ENCODE results near the gene BICDL2. TPM values are rescaled to one million over a fixed set of nuclear protein-coding genes. Genes with fewer than 3 reads are reported as not detected.

BICDL2 gene
- total and polyA plus RNA-seq, 2 donors (not counting 3 experiments of a cell fraction or from before 2014, with no cell fraction given), result not detected

DNA sequence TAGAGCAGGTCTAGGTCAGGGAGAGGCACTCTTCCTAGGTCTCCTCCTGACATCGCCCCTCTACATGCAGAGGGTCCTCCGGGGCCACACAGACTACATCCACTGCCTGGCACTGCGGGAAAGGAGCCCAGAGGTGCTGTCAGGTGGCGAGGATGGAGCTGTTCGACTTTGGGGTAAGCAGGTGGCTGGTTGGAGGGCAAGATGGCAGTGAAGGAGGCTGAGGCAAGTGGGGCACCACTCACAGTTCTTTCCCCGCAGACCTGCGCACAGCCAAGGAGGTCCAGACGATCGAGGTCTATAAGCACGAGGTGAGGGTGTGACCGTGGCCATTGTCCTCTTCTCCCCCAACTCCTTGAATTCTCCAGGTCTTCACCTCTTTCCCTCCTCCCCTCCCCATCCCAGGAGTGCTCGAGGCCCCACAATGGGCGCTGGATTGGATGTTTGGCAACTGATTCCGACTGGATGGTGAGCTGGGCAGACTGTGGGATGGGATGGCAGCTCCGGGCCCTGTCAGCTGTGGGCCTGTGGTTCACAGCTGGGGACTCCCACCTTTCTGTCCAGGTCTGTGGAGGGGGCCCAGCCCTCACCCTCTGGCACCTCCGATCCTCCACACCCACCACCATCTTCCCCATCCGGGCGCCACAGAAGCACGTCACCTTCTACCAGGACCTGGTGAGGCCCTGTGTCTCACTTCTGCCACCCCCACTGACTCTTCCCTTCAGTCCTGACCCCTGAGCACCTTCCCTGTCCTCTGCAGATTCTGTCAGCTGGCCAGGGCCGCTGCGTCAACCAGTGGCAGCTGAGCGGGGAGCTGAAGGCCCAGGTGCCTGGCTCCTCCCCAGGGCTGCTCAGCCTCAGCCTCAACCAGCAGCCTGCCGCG lies 9.9 kb downstream of the BICDL2 start:
- H3K9me1 ChIP-seq (replicated peaks; ENCODE audit: control insufficient read depth, extremely low read depth, insufficient read depth, low read length), result no peaks in the 10 kb centered on the region
- no peak overlapping the region for H3K9ac ChIP-seq (replicated peaks; ENCODE audit: extremely low read depth, insufficient read depth, low read length)
- dilution Hi-C loops (cut with MboI; ENCODE audit: extremely low pct_ligation_motif_present, low sequenced_read_pairs) (no loop called here), intact Hi-C loops (cut with micrococcal nuclease) (no loop called here)
- H3K4me1 ChIP-seq (ENCODE audit: control insufficient read depth, extremely low read depth, insufficient read depth, low read length), result peaks cover 17% of the 10 kb centered on the region
- H3K4me2 ChIP-seq (ENCODE audit: insufficient read depth, low read length), result no peak overlapping the region
- no TSS peak for BruUV-seq (replicated peaks)
- DNase-seq (ENCODE audit: low read depth, low spot score) (no peak), FAIRE-seq (no peak)
- peaks cover 2% of the 10 kb centered on the region for H3K79me2 ChIP-seq (ENCODE audit: control insufficient read depth, insufficient read depth, low read length)
- no peak overlapping the region for H2AFZ ChIP-seq (ENCODE audit: low read depth, low read length)
- no peak overlapping the region for H3K4me3 ChIP-seq (replicated peaks in 1 of 3; ENCODE audit: insufficient read depth in 1 of 3, low read depth in 1 of 3, low read length in 3 of 3)
- peaks cover 0 to 9% of the 10 kb centered on the region in 2 experiments for H3K36me3 ChIP-seq (ENCODE audit: control insufficient read depth in 2 of 2, extremely low read depth in 1 of 2, insufficient read depth in 2 of 2, low read length in 2 of 2)
- peaks cover 20 to 22% of the 10 kb centered on the region in 2 experiments for H3K27me3 ChIP-seq (ENCODE audit: control insufficient read depth in 2 of 2, insufficient read depth in 2 of 2, low read length in 2 of 2)
- H3K27ac ChIP-seq (ENCODE audit: insufficient read depth, low read depth, low read length), result no peak overlapping the region
- TF ChIP-seq JUN (IDR thresholded peaks at IDR 0.05; ENCODE audit: borderline replicate concordance, insufficient read depth, insufficient read length, low read depth), result no peak
- no peak for TF ChIP-seq EZH2 (IDR thresholded peaks at IDR 0.05; ENCODE audit: borderline replicate concordance, low read depth, low read length, severe bottlenecking)
- TF ChIP-seq MYC (IDR thresholded peaks at IDR 0.05; ENCODE audit: low read depth, low read length), result no peak
- no peak for TF ChIP-seq GATA2 (IDR thresholded peaks at IDR 0.05; ENCODE audit: insufficient read depth, insufficient read length, low read depth, low read length)
- no peak for TF ChIP-seq POLR2AphosphoS5 (IDR thresholded peaks at IDR 0.05; ENCODE audit: insufficient read depth, low read depth, low read length)
- no peak for TF ChIP-seq FOS (IDR thresholded peaks at IDR 0.05; ENCODE audit: borderline replicate concordance, insufficient read depth, low read length)
- TF ChIP-seq, protein P1, sequence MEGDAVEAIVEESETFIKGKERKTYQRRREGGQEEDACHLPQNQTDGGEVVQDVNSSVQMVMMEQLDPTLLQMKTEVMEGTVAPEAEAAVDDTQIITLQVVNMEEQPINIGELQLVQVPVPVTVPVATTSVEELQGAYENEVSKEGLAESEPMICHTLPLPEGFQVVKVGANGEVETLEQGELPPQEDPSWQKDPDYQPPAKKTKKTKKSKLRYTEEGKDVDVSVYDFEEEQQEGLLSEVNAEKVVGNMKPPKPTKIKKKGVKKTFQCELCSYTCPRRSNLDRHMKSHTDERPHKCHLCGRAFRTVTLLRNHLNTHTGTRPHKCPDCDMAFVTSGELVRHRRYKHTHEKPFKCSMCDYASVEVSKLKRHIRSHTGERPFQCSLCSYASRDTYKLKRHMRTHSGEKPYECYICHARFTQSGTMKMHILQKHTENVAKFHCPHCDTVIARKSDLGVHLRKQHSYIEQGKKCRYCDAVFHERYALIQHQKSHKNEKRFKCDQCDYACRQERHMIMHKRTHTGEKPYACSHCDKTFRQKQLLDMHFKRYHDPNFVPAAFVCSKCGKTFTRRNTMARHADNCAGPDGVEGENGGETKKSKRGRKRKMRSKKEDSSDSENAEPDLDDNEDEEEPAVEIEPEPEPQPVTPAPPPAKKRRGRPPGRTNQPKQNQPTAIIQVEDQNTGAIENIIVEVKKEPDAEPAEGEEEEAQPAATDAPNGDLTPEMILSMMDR (IDR thresholded peaks at IDR 0.05; ENCODE audit: extremely low read depth in 1 of 2, insufficient read depth in 1 of 2, low read depth in 1 of 2, low read length in 2 of 2), result no peak
- TF ChIP-seq, protein P2, sequence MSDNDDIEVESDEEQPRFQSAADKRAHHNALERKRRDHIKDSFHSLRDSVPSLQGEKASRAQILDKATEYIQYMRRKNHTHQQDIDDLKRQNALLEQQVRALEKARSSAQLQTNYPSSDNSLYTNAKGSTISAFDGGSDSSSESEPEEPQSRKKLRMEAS (IDR thresholded peaks at IDR 0.05; ENCODE audit: insufficient read depth, insufficient read length), result no peak
- TF ChIP-seq POLR2A (IDR thresholded peaks at IDR 0.05; ENCODE audit: low read depth, low read length), result no peak
- H4K20me1 ChIP-seq (replicated peaks; ENCODE audit: control insufficient read depth, extremely low read depth, insufficient read depth, low read length), result no peaks in the 10 kb centered on the region
- ChIA-PET CTCF (interaction anchor here (1.4 to 8.8 kb wide), 4 partner anchors 18 to 141 kb away, joined by 8 to 200 read pairs (median 53); partner anchors contain the start of gene MMP25), POLR2A (no interaction called here)
- H3K9me3 ChIP-seq (replicated peaks; ENCODE audit: control insufficient read depth, insufficient read depth, low read length), result no peaks in the 10 kb centered on the region
